GM23248 (cell line): ENCODE measurements around the gene FAAH2. TPM values are rescaled to one million over a fixed set of nuclear protein-coding genes. Genes with fewer than 3 reads are reported as not detected.

Source experiments
- DNase-seq: peaks from one replicate; pipeline ENCODE4 v3.0.0-alpha.2; 2015
- H2AFZ ChIP-seq: fragments of 200-600 bp; sonication (generic); 2 replicates; pipeline ENCODE4 v1.6.1; 2016; ENCODE audit warnings: antibody characterized with exemption
- H3F3A ChIP-seq: fragments of 200-600 bp; sonication (generic); 2 replicates; pipeline ENCODE4 v1.6.1; 2016; ENCODE audit warnings: mild to moderate bottlenecking, antibody characterized with exemption, mixed run types; ENCODE audit not compliant: insufficient read depth
- H3K27ac ChIP-seq: fragments of 200-600 bp; sonication (generic); 2 replicates; pipeline ENCODE4 v1.5.1; 2016; ENCODE audit warnings: mild to moderate bottlenecking
- H3K27me3 ChIP-seq: fragments of 200-600 bp; sonication (generic); replicated peaks from 2 replicates; pipeline ENCODE4 v1.6.1; 2016; ENCODE audit warnings: mild to moderate bottlenecking; ENCODE audit not compliant: insufficient read depth
- H3K36me3 ChIP-seq: fragments of 200-600 bp; sonication (generic); 2 replicates; pipeline ENCODE4 v1.6.1; 2016; ENCODE audit warnings: low read depth, mild to moderate bottlenecking
- H3K4me1 ChIP-seq: fragments of 200-600 bp; sonication (generic); 2 replicates; pipeline ENCODE4 v1.6.1; 2016; ENCODE audit warnings: mild to moderate bottlenecking; ENCODE audit not compliant: insufficient read depth
- H3K4me2 ChIP-seq: fragments of 200-600 bp; sonication (generic); one replicate; pipeline ENCODE4 v1.6.1; 2016; ENCODE audit warnings: mild to moderate bottlenecking; ENCODE audit not compliant: unreplicated experiment
- H3K4me3 ChIP-seq: fragments of 200-600 bp; sonication (generic); 2 replicates; pipeline ENCODE4 v1.5.1; 2016; ENCODE audit warnings: mild to moderate bottlenecking
- H3K79me2 ChIP-seq: fragments of 200-600 bp; sonication (generic); 2 replicates; pipeline ENCODE4 v1.6.1; 2016; ENCODE audit warnings: mild to moderate bottlenecking; ENCODE audit not compliant: insufficient read depth
- H3K9ac ChIP-seq: fragments of 200-600 bp; sonication (generic); 2 replicates; pipeline ENCODE4 v1.6.1; 2016; ENCODE audit warnings: mild to moderate bottlenecking
- H3K9me2 ChIP-seq: fragments of 200-600 bp; sonication (generic); 2 replicates; pipeline ENCODE4 v1.6.1; 2016; ENCODE audit warnings: mixed run types, mild to moderate bottlenecking, moderate library complexity; ENCODE audit not compliant: insufficient read depth
- H3K9me3 ChIP-seq: fragments of 200-600 bp; sonication (generic); one replicate; pipeline ENCODE4 v1.6.1; 2017; ENCODE audit warnings: low read depth
- H4K20me1 ChIP-seq: fragments of 200-600 bp; sonication (generic); 2 replicates; pipeline ENCODE4 v1.6.0; 2016; ENCODE audit not compliant: insufficient read depth
- EZH2 ChIP-seq: fragments of 200-600 bp; sonication (generic); IDR thresholded peaks from 2 replicates; pipeline ENCODE4 v1.6.1; 2018; ENCODE audit warnings: antibody characterized with exemption, mild to moderate bottlenecking; ENCODE audit not compliant: insufficient read depth, poor library complexity, severe bottlenecking
- EZH2phosphoT487 ChIP-seq: fragments of 200-600 bp; sonication (generic); IDR thresholded peaks from 2 replicates; pipeline ENCODE4 v1.6.1; 2018; ENCODE audit warnings: antibody characterized with exemption, moderate library complexity, mild to moderate bottlenecking, low read depth; ENCODE audit not compliant: insufficient read depth
- WGBS, 2 experiments: methylation state at CpG; one replicate each; pipeline ENCODE4 v1.1.6; 2015 to 2017; ENCODE audit warnings: low lambda C conversion rate in 2 of 2, low coverage in 1 of 2; ENCODE audit errors: missing lambda C conversion rate in 2 of 2; 5-methylcytosine and 5-hydroxymethylcytosine counted together
- in situ Hi-C: fragments of 300-500 bp; cut with MboI; formaldehyde crosslinking; loops from 2 replicates; pipeline ENCODE4 v1.15.0; 2020
- polyA plus RNA-seq: library from polyadenylated mRNA; unstranded; fragments of >200 nt; fragmentation: Nextera tagmentation; extraction: Ambion mirVana; gene quantifications from 2 replicates; pipeline ENCODE4 v1.2.1, GENCODE V29; 2016
- total RNA-seq: library from RNA; depleted of rRNA; stranded (reverse); fragments of >200 nt; shearing (Covaris generic); gene quantifications from 2 replicates; pipeline ENCODE4 v1.2.3, GENCODE V29; 2014

FAAH2 gene
- total and polyA plus RNA-seq, 2 experiments from 2014 or later: 0.11 to 0.16 TPM

GRCh38 chrX:57445832-57446231, 159.3 kb downstream of the FAAH2 start:
- TF ChIP-seq EZH2phosphoT487 (no peak), EZH2 (no peak)
- in situ Hi-C loops: no loop called here
- Histone ChIP-seq H3F3A (no peaks in the 10 kb centered on the region), H3K36me3 (no peaks in the 10 kb centered on the region), H2AFZ (no peak overlapping the region), H3K4me2 (no peak overlapping the region), H3K27ac (no peak overlapping the region), H3K79me2 (no peaks in the 10 kb centered on the region), H3K9ac (no peak overlapping the region), H4K20me1 (no peaks in the 10 kb centered on the region), H3K4me3 (no peak overlapping the region), H3K27me3 (no peaks in the 10 kb centered on the region), H3K9me3 (no peaks in the 10 kb centered on the region), H3K9me2 (no peaks in the 10 kb centered on the region), H3K4me1 (no peaks in the 10 kb centered on the region)
- no peak for DNase-seq
- WGBS, 2 experiments: 11 to 60% methylated on average over 1 of the region's 1 CpG

- H3K4me1 ChIP-seq: no peaks in the 10 kb centered on the region
- H3K27me3 ChIP-seq: no peaks in the 10 kb centered on the region
- H3K4me3 ChIP-seq: no peak overlapping the region
- H3K36me3 ChIP-seq: no peaks in the 10 kb centered on the region
- H3K9me2 ChIP-seq: no peaks in the 10 kb centered on the region
- no peaks in the 10 kb centered on the region for H3F3A ChIP-seq
- H4K20me1 ChIP-seq: no peaks in the 10 kb centered on the region
- no peaks in the 10 kb centered on the region for H3K79me2 ChIP-seq
- H3K9ac ChIP-seq: no peak overlapping the region
- in situ Hi-C loops: no loop called here
- no peak overlapping the region for H2AFZ ChIP-seq
- peak; percentile 13 for DNase-seq
- H3K9me3 ChIP-seq: no peaks in the 10 kb centered on the region
- WGBS, 2 experiments: 21 to 22% methylated on average over 2 of the region's 2 CpGs
- H3K4me2 ChIP-seq: no peak overlapping the region
- no peak for TF ChIP-seq EZH2
- TF ChIP-seq EZH2phosphoT487: no peak
- H3K27ac ChIP-seq: no peak overlapping the region
Measured at GRCh38 chrX:57447856-57448255, 161.3 kb downstream of the FAAH2 start.

- in situ Hi-C loops: loop anchor here (10.0 kb wide), 1 partner anchor 307 kb away; no protein-coding TSS in a partner anchor
- Histone ChIP-seq H3K36me3 (no peaks in the 10 kb centered on the region), H3K4me1 (no peaks in the 10 kb centered on the region), H3K4me2 (no peak overlapping the region), H3K27ac (no peak overlapping the region), H3K9me2 (no peaks in the 10 kb centered on the region), H4K20me1 (no peaks in the 10 kb centered on the region), H3F3A (no peaks in the 10 kb centered on the region), H3K9me3 (no peaks in the 10 kb centered on the region), H2AFZ (no peak overlapping the region), H3K27me3 (no peaks in the 10 kb centered on the region), H3K9ac (no peak overlapping the region), H3K4me3 (no peak overlapping the region), H3K79me2 (no peaks in the 10 kb centered on the region)
- no peak for DNase-seq
- WGBS, 2 experiments: 52 to 63% methylated on average over 3 of the region's 3 CpGs
- TF ChIP-seq EZH2phosphoT487 (no peak), EZH2 (no peak)
Measured at GRCh38 chrX:57451426-57452020, 165.0 kb downstream of the FAAH2 start.

GRCh38 chrX:57453901-57454300, 167.4 kb downstream of the FAAH2 start:
- WGBS, 2 experiments: 32 to 36% methylated on average over 4 of the region's 4 CpGs
- H3K9ac ChIP-seq: no peak overlapping the region
- H3K4me1 ChIP-seq: no peaks in the 10 kb centered on the region
- H3K36me3 ChIP-seq: no peaks in the 10 kb centered on the region
- H3K79me2 ChIP-seq: no peaks in the 10 kb centered on the region
- H3K9me3 ChIP-seq: no peaks in the 10 kb centered on the region
- H4K20me1 ChIP-seq: no peaks in the 10 kb centered on the region
- no peaks in the 10 kb centered on the region for H3K9me2 ChIP-seq
- no peak overlapping the region for H2AFZ ChIP-seq
- in situ Hi-C loops: loop anchor here (10.0 kb wide), 1 partner anchor 309 kb away; no protein-coding TSS in a partner anchor
- TF ChIP-seq EZH2: no peak
- no peak for TF ChIP-seq EZH2phosphoT487
- no peak overlapping the region for H3K4me3 ChIP-seq
- H3K4me2 ChIP-seq: no peak overlapping the region
- no peaks in the 10 kb centered on the region for H3F3A ChIP-seq
- H3K27ac ChIP-seq: no peak overlapping the region
- DNase-seq: peak; percentile 48
- no peaks in the 10 kb centered on the region for H3K27me3 ChIP-seq
